Stimulated activated naive CD8-positive, alpha-beta T cell treated with anti-CD3 and anti-CD28 coated beads, Interleukin-15, amount 100 ng/mL, for 72 hours (primary cell): ENCODE measurements around the gene PELI3.
A peak's percentile ranks its signal among the peaks of the same experiment; 100 is the strongest.

Experiments
- ATAC-seq: fragments of 150-1000 bp; cut with Tn5 transposase; 2 replicates; pipeline ENCODE4 v1.10.0; 2021; ENCODE audit warnings: mild to moderate bottlenecking, moderate library complexity
- DNase-seq, 2 donors: peaks; one replicate each; pipeline ENCODE4 v3.0.0; 2021 to 2022
- H3K27ac Mint-ChIP-seq, 2 donors: one replicate each; pipeline ENCODE4 v1.8.0; 2022; ENCODE audit warnings: mild to moderate bottlenecking in 2 of 2, mixed read lengths in 2 of 2, moderate library complexity in 2 of 2
- H3K27me3 Mint-ChIP-seq: one replicate; pipeline ENCODE4 v1.8.0; 2022; ENCODE audit warnings: mixed read lengths
- H3K4me1 Mint-ChIP-seq: one replicate; pipeline ENCODE4 v1.8.0; 2022; ENCODE audit warnings: mild to moderate bottlenecking, mixed read lengths
- H3K4me3 Mint-ChIP-seq, 2 donors: one replicate each; pipeline ENCODE4 v1.8.0; 2022; ENCODE audit warnings: mild to moderate bottlenecking in 2 of 2, mixed read lengths in 2 of 2, moderate library complexity in 1 of 2
- H3K9me3 Mint-ChIP-seq, 2 donors: one replicate each; pipeline ENCODE4 v1.8.0; 2022; ENCODE audit warnings: mixed read lengths in 2 of 2

Gene PELI3

GRCh38 chr11:66495401-66495854 lies 28.7 kb downstream of the PELI3 start:
- no peak overlapping the region for H3K27ac Mint-ChIP-seq
- no peaks in the 10 kb centered on the region for H3K9me3 Mint-ChIP-seq
- H3K4me1 Mint-ChIP-seq, result peaks cover 6% of the 10 kb centered on the region
- ATAC-seq (no peak), DNase-seq (peak in 1 of 2 donors; percentile 27)
- H3K27me3 Mint-ChIP-seq, result no peaks in the 10 kb centered on the region
- no peak overlapping the region for H3K4me3 Mint-ChIP-seq

GRCh38 chr11:66497206-66497605 lies 30.5 kb downstream of the PELI3 start:
- H3K9me3 Mint-ChIP-seq, result no peaks in the 10 kb centered on the region
- no peak overlapping the region for H3K4me3 Mint-ChIP-seq
- ATAC-seq (no peak), DNase-seq (no peak)
- peaks cover 6% of the 10 kb centered on the region for H3K4me1 Mint-ChIP-seq
- no peak overlapping the region for H3K27ac Mint-ChIP-seq
- no peaks in the 10 kb centered on the region for H3K27me3 Mint-ChIP-seq

GRCh38 chr11:66498506-66498905 lies 31.8 kb downstream of the PELI3 start:
- H3K4me1 Mint-ChIP-seq, result no peaks in the 10 kb centered on the region
- no peak for DNase-seq
- ATAC-seq, result no peak
- H3K27me3 Mint-ChIP-seq, result no peaks in the 10 kb centered on the region
- no peaks in the 10 kb centered on the region for H3K9me3 Mint-ChIP-seq
- H3K27ac Mint-ChIP-seq, result peak overlapping the region in 1 of 2 donors; percentile 78
- no peak overlapping the region for H3K4me3 Mint-ChIP-seq

DNA sequence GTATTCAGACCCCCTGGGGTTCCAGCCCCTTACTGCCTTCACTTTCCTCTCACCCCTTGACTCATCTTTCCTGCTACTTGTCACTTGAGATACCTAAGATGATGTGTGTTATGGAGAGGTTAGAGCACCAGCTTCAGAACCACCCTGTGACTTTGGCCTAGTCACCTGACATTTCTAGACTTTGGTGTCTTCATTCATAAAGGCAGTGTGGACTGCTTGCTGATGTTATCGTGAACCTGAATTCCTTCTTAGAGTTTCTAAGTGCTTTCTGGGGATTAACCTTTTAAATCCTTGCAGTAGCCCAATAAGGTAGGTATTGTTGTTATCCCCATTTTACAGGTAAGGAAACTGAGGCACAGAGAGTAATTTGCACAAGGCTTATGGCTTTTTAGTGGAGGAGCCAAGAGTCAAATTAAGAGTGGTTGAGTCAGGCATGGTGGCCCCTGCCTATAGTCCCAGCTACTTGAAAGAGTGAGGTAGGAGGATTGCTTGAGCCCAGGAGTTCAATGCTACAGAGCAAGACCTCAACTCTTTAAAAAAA lies 38.6 kb downstream of the PELI3 start:
- no peak for DNase-seq
- no peaks in the 10 kb centered on the region for H3K27me3 Mint-ChIP-seq
- ATAC-seq, result no peak
- peak overlapping the region in 1 of 2 donors; percentile 64 for H3K27ac Mint-ChIP-seq
- H3K4me3 Mint-ChIP-seq, result no peak overlapping the region
- no peaks in the 10 kb centered on the region for H3K9me3 Mint-ChIP-seq
- peaks cover 6% of the 10 kb centered on the region for H3K4me1 Mint-ChIP-seq

DNA sequence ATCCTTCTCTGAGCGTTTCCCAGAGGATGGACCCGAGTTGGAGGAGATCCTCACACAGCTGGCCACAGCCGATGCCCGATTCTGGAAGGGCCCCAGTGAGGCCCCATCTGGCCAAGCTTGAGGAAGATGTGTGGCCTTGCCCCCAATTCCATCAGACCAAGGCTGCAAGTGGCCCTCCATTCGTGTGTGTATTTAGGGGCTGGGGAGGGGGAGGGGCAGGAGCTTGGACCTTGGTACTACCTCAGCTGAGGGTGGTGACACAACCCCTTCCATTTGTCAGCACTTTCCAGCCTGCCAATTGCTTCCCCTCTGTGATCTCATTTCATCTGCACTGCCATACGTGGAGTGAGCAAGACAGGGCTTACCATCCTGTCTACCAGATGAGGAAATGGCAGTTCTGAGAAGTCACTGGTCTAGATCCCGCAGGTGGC lies 42.4 kb downstream of the PELI3 start:
- Mint-ChIP-seq H3K27ac (no peak overlapping the region), H3K4me3 (no peak overlapping the region), H3K9me3 (no peaks in the 10 kb centered on the region), H3K27me3 (no peaks in the 10 kb centered on the region), H3K4me1 (peaks cover 16% of the 10 kb centered on the region)
- no peak for DNase-seq
- ATAC-seq, result no peak

- Mint-ChIP-seq H3K27ac (peak within 1 kb of the TSS; percentile 59 to 65), H3K4me1 (peaks cover 16% of the 10 kb centered on the region), H3K27me3 (no peaks in the 10 kb centered on the region), H3K4me3 (peak within 1 kb of the TSS; percentile 95), H3K9me3 (no peaks in the 10 kb centered on the region)
- ATAC-seq (peak; percentile 99), DNase-seq (peak; percentile 80)
Measured at GRCh38 chr11:66510271-66510989, 43.7 kb downstream of the PELI3 start, which contains the start of gene BBS1. Gene BBS1, plus strand, starts transcription at chr11:66510635. Its CDS starts 25 bp downstream, at chr11:66510660.

DNA sequence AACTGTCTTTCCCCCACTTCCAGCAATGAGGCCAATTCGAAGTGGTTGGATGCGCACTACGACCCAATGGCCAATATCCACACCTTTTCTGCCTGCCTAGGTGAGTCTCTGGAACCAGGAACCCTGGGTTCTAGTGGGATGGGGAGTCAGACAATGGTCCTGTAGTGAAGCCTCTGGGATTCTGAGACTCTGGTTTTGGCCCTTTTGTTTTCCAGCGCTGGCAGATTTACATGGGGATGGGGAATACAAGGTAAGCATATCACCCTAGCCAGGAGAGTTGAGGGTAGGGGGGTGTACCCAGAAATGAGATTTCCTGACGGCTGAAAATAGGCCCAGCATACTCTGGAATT lies 44.3 kb downstream of the PELI3 start:
- no peak for DNase-seq
- Mint-ChIP-seq H3K4me1 (peaks cover 16% of the 10 kb centered on the region), H3K27me3 (no peaks in the 10 kb centered on the region), H3K4me3 (peak overlapping the region; percentile 95), H3K27ac (peak overlapping the region in 1 of 2 donors; percentile 65), H3K9me3 (no peaks in the 10 kb centered on the region)
- no peak for ATAC-seq

- Mint-ChIP-seq H3K27me3 (no peaks in the 10 kb centered on the region), H3K4me3 (no peak overlapping the region), H3K4me1 (no peaks in the 10 kb centered on the region), H3K27ac (peak overlapping the region in 1 of 2 donors; percentile 61), H3K9me3 (no peaks in the 10 kb centered on the region)
- ATAC-seq, result no peak
- no peak for DNase-seq
Measured at GRCh38 chr11:66523611-66524010, 56.9 kb downstream of the PELI3 start.

GRCh38 chr11:66524304-66525040 lies 57.8 kb downstream of the PELI3 start:
- Mint-ChIP-seq H3K9me3 (no peaks in the 10 kb centered on the region), H3K27me3 (no peaks in the 10 kb centered on the region), H3K27ac (no peak overlapping the region), H3K4me1 (no peaks in the 10 kb centered on the region), H3K4me3 (no peak overlapping the region)
- ATAC-seq (no peak), DNase-seq (no peak)
